ENCODE results near the gene ADCY7.

Gene ADCY7

DNA sequence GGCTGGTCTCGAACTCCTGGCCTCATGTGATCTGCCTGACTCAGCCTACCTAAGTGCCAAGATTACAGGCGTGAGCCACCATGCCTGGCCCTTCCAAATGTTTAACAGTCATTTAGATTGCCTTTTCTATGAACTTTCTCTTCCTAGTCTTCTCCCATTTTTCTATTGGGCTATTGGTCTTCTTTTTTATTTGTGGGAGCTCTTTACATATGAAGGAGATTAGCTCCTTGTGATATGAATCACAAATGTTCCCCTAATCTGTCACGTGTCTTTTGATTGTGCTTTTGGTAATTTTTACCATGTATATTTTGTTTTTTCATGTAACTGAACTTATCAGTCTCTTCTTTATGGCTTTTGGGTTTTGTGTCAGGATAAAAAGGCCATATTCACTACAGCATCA is 11.9 kb downstream of the ADCY7 start:
- TF ChIP-seq, protein P1, sequence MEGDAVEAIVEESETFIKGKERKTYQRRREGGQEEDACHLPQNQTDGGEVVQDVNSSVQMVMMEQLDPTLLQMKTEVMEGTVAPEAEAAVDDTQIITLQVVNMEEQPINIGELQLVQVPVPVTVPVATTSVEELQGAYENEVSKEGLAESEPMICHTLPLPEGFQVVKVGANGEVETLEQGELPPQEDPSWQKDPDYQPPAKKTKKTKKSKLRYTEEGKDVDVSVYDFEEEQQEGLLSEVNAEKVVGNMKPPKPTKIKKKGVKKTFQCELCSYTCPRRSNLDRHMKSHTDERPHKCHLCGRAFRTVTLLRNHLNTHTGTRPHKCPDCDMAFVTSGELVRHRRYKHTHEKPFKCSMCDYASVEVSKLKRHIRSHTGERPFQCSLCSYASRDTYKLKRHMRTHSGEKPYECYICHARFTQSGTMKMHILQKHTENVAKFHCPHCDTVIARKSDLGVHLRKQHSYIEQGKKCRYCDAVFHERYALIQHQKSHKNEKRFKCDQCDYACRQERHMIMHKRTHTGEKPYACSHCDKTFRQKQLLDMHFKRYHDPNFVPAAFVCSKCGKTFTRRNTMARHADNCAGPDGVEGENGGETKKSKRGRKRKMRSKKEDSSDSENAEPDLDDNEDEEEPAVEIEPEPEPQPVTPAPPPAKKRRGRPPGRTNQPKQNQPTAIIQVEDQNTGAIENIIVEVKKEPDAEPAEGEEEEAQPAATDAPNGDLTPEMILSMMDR (conservative IDR thresholded peaks at IDR 0.05) = no peak
- TF ChIP-seq ZFX (IDR thresholded peaks at IDR 0.05) = no peak

DNA sequence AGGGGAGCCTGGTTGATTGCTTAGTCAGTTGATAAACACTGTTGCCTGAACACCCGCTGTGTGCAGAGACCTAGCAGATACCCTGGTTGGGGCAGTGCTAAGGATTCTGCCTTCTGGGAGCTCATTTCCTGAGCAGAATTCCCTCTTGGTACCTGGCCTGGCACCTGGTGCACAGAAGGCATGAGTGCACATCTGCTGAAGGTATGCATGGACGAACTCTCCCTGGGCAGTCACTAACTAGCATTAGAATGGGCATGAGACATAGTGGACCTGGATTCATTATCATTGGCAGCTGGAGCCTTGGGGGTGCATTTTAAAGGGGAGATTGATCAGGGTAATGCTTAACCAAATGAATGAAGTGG is 13.1 kb downstream of the ADCY7 start:
- no peak overlapping the region for H3K27ac ChIP-seq
- no peak for TF ChIP-seq ZFX (IDR thresholded peaks at IDR 0.05)
- TF ChIP-seq, protein P1 (conservative IDR thresholded peaks at IDR 0.05) = no peak

More for the DNA sequence above, 11.9 kb downstream of the ADCY7 start:
- no peak overlapping the region for H3K27ac ChIP-seq

GRCh38 chr16:50280932-50281331 is 14.6 kb downstream of the ADCY7 start:
- no peak overlapping the region for H3K27ac ChIP-seq
- no peak for TF ChIP-seq ZFX (IDR thresholded peaks at IDR 0.05)
- TF ChIP-seq, protein P1 (conservative IDR thresholded peaks at IDR 0.05) = no peak

DNA sequence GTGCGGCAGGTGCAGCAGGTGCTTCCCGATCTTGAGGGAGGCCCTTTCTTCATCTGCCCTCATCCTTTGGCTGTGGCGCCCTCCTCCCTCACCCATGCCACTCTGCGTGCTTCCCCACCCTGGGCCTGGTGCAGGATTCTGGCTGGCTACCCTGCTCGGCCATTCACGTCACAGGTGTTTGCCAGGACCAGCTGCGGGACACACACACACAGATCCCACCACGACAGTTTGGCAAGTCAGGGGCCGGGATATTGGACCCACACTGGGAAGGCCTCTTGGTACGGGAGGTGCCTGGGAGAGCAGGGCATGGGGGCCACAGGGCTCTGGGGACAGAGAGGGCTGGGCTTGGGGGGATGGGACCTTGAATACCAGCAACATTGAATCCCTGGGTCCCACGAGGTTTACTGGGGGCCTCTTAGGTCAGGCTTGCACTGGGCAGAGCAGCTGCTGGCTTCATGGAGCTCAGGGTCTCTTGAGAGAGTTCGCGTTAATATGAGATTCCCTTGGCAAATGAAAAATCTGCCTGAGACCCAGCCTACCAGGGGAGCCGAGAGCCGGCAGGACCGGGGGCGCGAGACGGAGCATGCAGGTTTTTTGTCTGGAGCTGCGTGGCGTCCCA is 15.1 kb downstream of the ADCY7 start:
- H3K27ac ChIP-seq = no peak overlapping the region
- no peak for TF ChIP-seq ZFX (IDR thresholded peaks at IDR 0.05)
- TF ChIP-seq, protein P1 (conservative IDR thresholded peaks at IDR 0.05) = no peak

GRCh38 chr16:50282010-50282538 is 15.7 kb downstream of the ADCY7 start:
- no peak for TF ChIP-seq ZFX (IDR thresholded peaks at IDR 0.05)
- TF ChIP-seq, protein P1 (conservative IDR thresholded peaks at IDR 0.05) = no peak
- H3K27ac ChIP-seq = no peak overlapping the region

GRCh38 chr16:50282955-50283631 is 16.7 kb downstream of the ADCY7 start:
- H3K27ac ChIP-seq = no peak overlapping the region
- TF ChIP-seq, protein P1 (conservative IDR thresholded peaks at IDR 0.05) = no peak
- no peak for TF ChIP-seq ZFX (IDR thresholded peaks at IDR 0.05)

DNA sequence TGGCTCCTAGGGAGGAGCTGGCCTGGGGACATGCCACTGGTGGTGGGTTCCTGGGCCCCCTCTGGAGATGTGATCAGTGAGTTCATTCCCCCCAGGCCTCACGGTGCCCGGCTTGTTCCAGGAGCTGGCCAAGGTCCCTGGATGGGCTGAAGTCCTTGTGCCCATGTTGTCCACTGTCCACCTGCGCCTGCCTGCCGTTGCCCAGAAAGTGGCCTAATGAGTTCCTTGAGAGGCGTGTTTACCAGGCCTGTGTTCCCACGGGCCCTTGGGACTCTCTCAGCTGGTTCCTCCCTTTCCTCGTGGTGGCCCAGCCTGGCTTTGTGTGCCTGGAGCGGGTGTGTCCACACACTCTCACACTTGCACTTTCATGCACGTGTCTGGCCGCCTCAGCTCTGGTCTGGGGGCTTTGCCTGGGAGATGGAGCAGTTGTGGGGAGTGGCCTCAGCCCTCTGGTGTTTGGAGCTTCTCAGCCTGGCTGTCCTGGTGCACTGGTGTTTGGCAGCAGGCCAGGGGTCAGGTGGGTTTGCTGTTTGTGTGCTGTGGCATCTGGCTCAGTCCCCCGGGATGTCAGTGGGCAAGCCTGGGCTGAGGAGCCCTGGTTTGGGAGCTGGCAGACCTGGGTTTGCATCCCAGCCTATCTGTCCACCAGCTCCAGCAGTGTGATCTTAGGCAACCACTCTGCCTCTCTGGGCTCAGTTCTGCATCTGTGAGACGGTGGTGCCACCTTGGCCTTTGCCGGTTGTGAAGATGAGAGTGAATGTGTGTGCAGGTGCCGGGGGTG is 18.0 kb downstream of the ADCY7 start:
- TF ChIP-seq, protein P1 (conservative IDR thresholded peaks at IDR 0.05) = no peak
- TF ChIP-seq ZFX (IDR thresholded peaks at IDR 0.05) = no peak
- no peak overlapping the region for H3K27ac ChIP-seq

Data from C4-2B (cell line).